ENCODE measurements around the gene PRPF40A.

Gene PRPF40A

DNA sequence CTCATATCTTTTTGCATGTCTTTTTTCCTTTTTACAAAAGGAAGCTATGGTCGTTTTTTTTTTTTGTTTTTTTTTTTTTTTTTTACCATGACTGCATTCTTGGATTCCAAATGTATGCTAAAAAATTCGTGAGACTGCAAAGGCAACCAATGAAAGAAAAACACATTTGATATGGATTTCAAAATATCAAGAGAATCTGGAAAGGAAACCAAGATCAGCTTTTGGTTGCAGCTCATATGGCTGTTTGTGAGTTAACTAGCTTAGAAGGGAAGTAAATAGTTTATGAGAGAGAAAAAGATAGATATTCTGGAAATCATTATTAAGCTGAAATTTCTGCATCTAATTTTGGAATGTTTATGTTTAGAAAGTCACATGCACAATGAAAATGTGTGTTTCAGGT is 110.3 kb downstream of the PRPF40A start:
- no peak for DNase-seq (ENCODE audit: low spot score)
- no peak overlapping the region for H3K27ac ChIP-seq
- TF ChIP-seq, protein P1, sequence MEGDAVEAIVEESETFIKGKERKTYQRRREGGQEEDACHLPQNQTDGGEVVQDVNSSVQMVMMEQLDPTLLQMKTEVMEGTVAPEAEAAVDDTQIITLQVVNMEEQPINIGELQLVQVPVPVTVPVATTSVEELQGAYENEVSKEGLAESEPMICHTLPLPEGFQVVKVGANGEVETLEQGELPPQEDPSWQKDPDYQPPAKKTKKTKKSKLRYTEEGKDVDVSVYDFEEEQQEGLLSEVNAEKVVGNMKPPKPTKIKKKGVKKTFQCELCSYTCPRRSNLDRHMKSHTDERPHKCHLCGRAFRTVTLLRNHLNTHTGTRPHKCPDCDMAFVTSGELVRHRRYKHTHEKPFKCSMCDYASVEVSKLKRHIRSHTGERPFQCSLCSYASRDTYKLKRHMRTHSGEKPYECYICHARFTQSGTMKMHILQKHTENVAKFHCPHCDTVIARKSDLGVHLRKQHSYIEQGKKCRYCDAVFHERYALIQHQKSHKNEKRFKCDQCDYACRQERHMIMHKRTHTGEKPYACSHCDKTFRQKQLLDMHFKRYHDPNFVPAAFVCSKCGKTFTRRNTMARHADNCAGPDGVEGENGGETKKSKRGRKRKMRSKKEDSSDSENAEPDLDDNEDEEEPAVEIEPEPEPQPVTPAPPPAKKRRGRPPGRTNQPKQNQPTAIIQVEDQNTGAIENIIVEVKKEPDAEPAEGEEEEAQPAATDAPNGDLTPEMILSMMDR (conservative IDR thresholded peaks at IDR 0.05; ENCODE audit: low read depth), result no peak
- ChIA-PET CTCF (interaction anchor here (0.7 to 1.2 kb wide), 2 partner anchors 271 to 563 kb away, joined by 3 to 4 read pairs; no protein-coding TSS in a partner anchor), POLR2A (ENCODE audit: low non-redundant PET) (no interaction called here)

DNA sequence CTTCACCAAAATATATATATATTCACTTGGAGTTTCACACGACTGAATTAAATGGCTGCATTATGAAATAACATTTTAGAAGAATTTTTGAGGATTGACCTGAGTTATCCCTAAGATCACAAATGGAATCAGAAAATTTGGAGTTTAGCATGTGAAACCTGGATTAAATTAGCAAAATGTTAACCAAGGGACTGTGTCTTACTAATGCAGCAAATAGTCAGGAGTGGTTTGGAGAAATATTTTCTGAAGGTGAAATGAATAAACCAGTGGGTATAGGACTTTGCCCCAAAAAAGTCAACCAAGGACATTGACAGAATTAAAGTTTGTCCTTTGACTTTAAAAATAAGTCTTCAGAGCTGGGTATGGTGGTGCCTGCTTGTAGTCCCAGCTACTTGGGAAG is 111.2 kb downstream of the PRPF40A start:
- ChIA-PET POLR2A (ENCODE audit: low non-redundant PET) (no interaction called here), CTCF (interaction anchor here (1.2 kb wide), 1 partner anchor 270 kb away, joined by 4 read pairs; no protein-coding TSS in a partner anchor)
- TF ChIP-seq, protein P1 (conservative IDR thresholded peaks at IDR 0.05; ENCODE audit: low read depth), result no peak
- DNase-seq (ENCODE audit: low spot score), result no peak
- H3K27ac ChIP-seq, result no peak overlapping the region

DNA sequence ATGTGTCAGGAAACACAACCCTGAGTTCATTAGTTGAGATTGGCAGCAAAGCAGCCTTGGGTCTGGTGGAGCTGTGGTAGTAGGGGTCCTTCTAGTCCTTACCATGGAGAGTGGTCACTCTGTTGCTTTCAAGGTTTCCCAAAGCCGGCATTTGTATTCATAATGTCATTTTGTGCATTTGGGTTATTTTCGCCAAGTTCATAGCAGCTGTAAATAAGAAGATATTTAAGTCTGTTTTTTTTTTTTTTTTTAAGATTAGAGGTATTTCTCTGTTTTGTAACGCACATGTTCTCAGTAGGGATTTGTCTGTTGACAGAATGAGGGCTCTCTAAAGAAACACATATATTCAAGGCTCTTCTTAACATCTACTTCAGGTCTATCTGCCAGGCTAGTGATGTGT is 114.1 kb downstream of the PRPF40A start:
- CTCF ChIA-PET, result interaction anchor here (0.6 to 1.1 kb wide), 2 partner anchors 26 to 504 kb away, joined by 4 to 7 read pairs; no protein-coding TSS in a partner anchor
- POLR2A ChIA-PET (ENCODE audit: low non-redundant PET), result no interaction called here
- H3K27ac ChIP-seq, result no peak overlapping the region
- no peak for DNase-seq (ENCODE audit: low spot score)
- TF ChIP-seq, protein P1 (conservative IDR thresholded peaks at IDR 0.05; ENCODE audit: low read depth), result no peak

DNA sequence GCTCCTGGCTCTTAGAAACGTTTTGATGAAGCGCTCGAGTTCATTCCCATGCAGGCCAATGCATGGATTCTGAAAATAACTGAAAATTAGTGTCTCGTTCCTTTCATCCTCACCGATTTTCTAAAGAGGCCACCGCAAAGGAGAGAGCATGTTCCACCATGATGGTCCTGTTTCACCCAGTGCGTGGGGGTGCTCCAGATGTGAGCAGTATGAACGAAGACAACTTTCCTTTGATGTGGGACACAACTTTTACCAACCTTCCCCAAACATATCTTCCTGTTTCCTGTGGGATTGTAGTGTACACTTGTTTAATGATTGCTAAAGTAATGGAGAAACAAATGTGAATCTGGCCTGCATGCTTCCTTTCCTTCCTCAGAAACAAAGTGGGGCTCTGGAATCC is 114.5 kb downstream of the PRPF40A start:
- ChIA-PET POLR2A (ENCODE audit: low non-redundant PET) (no interaction called here), CTCF (interaction anchor here (0.6 to 1.1 kb wide), 2 partner anchors 26 to 503 kb away, joined by 4 to 7 read pairs; no protein-coding TSS in a partner anchor)
- TF ChIP-seq, protein P1 (conservative IDR thresholded peaks at IDR 0.05; ENCODE audit: low read depth), result no peak
- no peak overlapping the region for H3K27ac ChIP-seq
- no peak for DNase-seq (ENCODE audit: low spot score)
